GM20431 (cell line): ENCODE measurements around the gene MEP1B.

Experiments used
- in situ Hi-C: fragments of 300-500 bp; cut with MseI, MboI; formaldehyde crosslinking; loops from one replicate; pipeline ENCODE4 v1.15.0; 2020; ENCODE audit warnings: low sequenced_read_pairs; ENCODE audit not compliant: unreplicated experiment

MEP1B gene

GRCh38 chr18:32259553-32259952 lies 69.7 kb downstream of the MEP1B start:
- in situ Hi-C loops: no loop called here

- in situ Hi-C loops: no loop called here
Measured at GRCh38 chr18:32261003-32261402, 71.2 kb downstream of the MEP1B start.

DNA sequence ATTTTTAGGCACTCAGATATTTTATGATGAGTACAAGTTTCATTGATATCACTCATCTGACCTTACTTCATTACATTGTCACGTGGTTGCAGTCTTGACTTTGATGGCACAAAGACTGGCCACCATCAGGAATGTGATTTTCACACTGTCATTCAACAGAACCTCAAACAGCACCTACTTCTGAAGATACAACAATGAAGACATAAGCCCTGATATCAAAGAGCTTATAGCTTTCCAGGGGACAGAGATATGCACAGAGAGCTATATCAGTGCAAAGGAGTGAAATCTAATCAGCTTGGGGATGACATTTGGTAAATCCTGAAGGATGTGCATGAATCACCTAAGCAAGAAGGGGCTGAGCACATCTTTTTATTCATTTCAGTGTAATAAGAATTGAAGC lies 72.3 kb downstream of the MEP1B start:
- in situ Hi-C loops: no loop called here

- in situ Hi-C loops: no loop called here
Measured at GRCh38 chr18:32264401-32264800, 74.6 kb downstream of the MEP1B start.

- in situ Hi-C loops: no loop called here
Measured at GRCh38 chr18:32267463-32267862, 77.6 kb downstream of the MEP1B start.
